Dendritic cell treated with granulocyte-macrophage colony-stimulating factor and Interleukin-4, amounts not matched to agents 40 ng/mL and 50 ng/mL, for 4 days (primary cell): ENCODE results near the gene PSMF1.

Experiments
- H3K27ac Mint-ChIP-seq: one replicate; pipeline ENCODE4 v1.8.0; 2022; ENCODE audit warnings: mild to moderate bottlenecking, mixed read lengths
- H3K27me3 Mint-ChIP-seq: one replicate; pipeline ENCODE4 v1.8.0; 2022; ENCODE audit warnings: mild to moderate bottlenecking, mixed read lengths
- H3K36me3 Mint-ChIP-seq: one replicate; pipeline ENCODE4 v1.8.0; 2022; ENCODE audit warnings: low read depth, mixed read lengths
- H3K4me1 Mint-ChIP-seq: one replicate; pipeline ENCODE4 v1.8.0; 2022; ENCODE audit warnings: low read depth, mixed read lengths
- H3K4me3 Mint-ChIP-seq: one replicate; pipeline ENCODE4 v1.8.0; 2022; ENCODE audit warnings: mild to moderate bottlenecking, moderate library complexity, mixed read lengths
- H3K9me3 Mint-ChIP-seq: one replicate; pipeline ENCODE4 v1.8.0; 2022; ENCODE audit warnings: mixed read lengths
- intact Hi-C: fragments of 100-400 bp; cut with micrococcal nuclease; formaldehyde crosslinking; loops from one replicate; pipeline ENCODE4 v1.15.0; 2022

Gene PSMF1

GRCh38 chr20:1118336-1119127 lies at the start of gene PSMF1:
TSS of gene PSMF1 (plus strand) at chr20:1118602. CDS start at chr20:1118774, 172 bp downstream.
- Mint-ChIP-seq H3K4me1 (peaks cover 64% of the 10 kb centered on the region), H3K27ac (peak within 1 kb of the TSS; percentile 71), H3K9me3 (no peaks in the 10 kb centered on the region), H3K4me3 (peak within 1 kb of the TSS; percentile 87), H3K27me3 (no peaks in the 10 kb centered on the region), H3K36me3 (peaks cover 37% of the 10 kb centered on the region)
- intact Hi-C loops: loop anchor here (5.0 kb wide), 1 partner anchor 286 kb away; the partner anchor contains the start of gene FAM110A

GRCh38 chr20:1072258-1072657 lies 46.1 kb upstream of the PSMF1 start:
- no peaks in the 10 kb centered on the region for H3K36me3 Mint-ChIP-seq
- H3K4me3 Mint-ChIP-seq: no peak overlapping the region
- H3K9me3 Mint-ChIP-seq: peaks cover 18% of the 10 kb centered on the region
- intact Hi-C loops: no loop called here
- no peaks in the 10 kb centered on the region for H3K4me1 Mint-ChIP-seq
- peaks cover 4% of the 10 kb centered on the region for H3K27me3 Mint-ChIP-seq
- no peak overlapping the region for H3K27ac Mint-ChIP-seq

- intact Hi-C loops: no loop called here
- no peaks in the 10 kb centered on the region for H3K4me1 Mint-ChIP-seq
- H3K27ac Mint-ChIP-seq: no peak overlapping the region
- H3K36me3 Mint-ChIP-seq: no peaks in the 10 kb centered on the region
- H3K27me3 Mint-ChIP-seq: no peaks in the 10 kb centered on the region
- H3K4me3 Mint-ChIP-seq: no peak overlapping the region
- peaks cover 9% of the 10 kb centered on the region for H3K9me3 Mint-ChIP-seq
Measured at GRCh38 chr20:1075616-1076015, 42.8 kb upstream of the PSMF1 start.

GRCh38 chr20:1081891-1082290 lies 36.5 kb upstream of the PSMF1 start:
- Mint-ChIP-seq H3K36me3 (no peaks in the 10 kb centered on the region), H3K9me3 (peaks cover 8% of the 10 kb centered on the region), H3K4me3 (no peak overlapping the region), H3K27me3 (peaks cover 2% of the 10 kb centered on the region), H3K27ac (no peak overlapping the region), H3K4me1 (peaks cover 7% of the 10 kb centered on the region)
- intact Hi-C loops: no loop called here

GRCh38 chr20:1083431-1084080 lies 34.8 kb upstream of the PSMF1 start:
- Mint-ChIP-seq H3K27ac (no peak overlapping the region), H3K27me3 (peaks cover 2% of the 10 kb centered on the region), H3K4me3 (no peak overlapping the region), H3K4me1 (peaks cover 7% of the 10 kb centered on the region), H3K36me3 (no peaks in the 10 kb centered on the region), H3K9me3 (peaks cover 8% of the 10 kb centered on the region)
- intact Hi-C loops: no loop called here

- H3K27ac Mint-ChIP-seq: no peak overlapping the region
- peaks cover 17% of the 10 kb centered on the region for H3K9me3 Mint-ChIP-seq
- no peaks in the 10 kb centered on the region for H3K36me3 Mint-ChIP-seq
- H3K27me3 Mint-ChIP-seq: peaks cover 2% of the 10 kb centered on the region
- intact Hi-C loops: no loop called here
- peaks cover 7% of the 10 kb centered on the region for H3K4me1 Mint-ChIP-seq
- H3K4me3 Mint-ChIP-seq: no peak overlapping the region
Measured at GRCh38 chr20:1085492-1086276, 32.7 kb upstream of the PSMF1 start.

GRCh38 chr20:1086277-1087213 lies 31.9 kb upstream of the PSMF1 start:
- Mint-ChIP-seq H3K36me3 (no peaks in the 10 kb centered on the region), H3K9me3 (peaks cover 23% of the 10 kb centered on the region), H3K27ac (no peak overlapping the region), H3K4me3 (no peak overlapping the region), H3K27me3 (peaks cover 2% of the 10 kb centered on the region), H3K4me1 (peaks cover 7% of the 10 kb centered on the region)
- intact Hi-C loops: no loop called here

- no peaks in the 10 kb centered on the region for H3K4me1 Mint-ChIP-seq
- no peak overlapping the region for H3K4me3 Mint-ChIP-seq
- no peaks in the 10 kb centered on the region for H3K36me3 Mint-ChIP-seq
- H3K27me3 Mint-ChIP-seq: peaks cover 2% of the 10 kb centered on the region
- H3K9me3 Mint-ChIP-seq: peaks cover 29% of the 10 kb centered on the region
- intact Hi-C loops: no loop called here
- H3K27ac Mint-ChIP-seq: no peak overlapping the region
Measured at GRCh38 chr20:1087311-1087905, 31.0 kb upstream of the PSMF1 start.

GRCh38 chr20:1094751-1095150 lies 23.7 kb upstream of the PSMF1 start:
- Mint-ChIP-seq H3K9me3 (peaks cover 28% of the 10 kb centered on the region), H3K27me3 (no peaks in the 10 kb centered on the region), H3K4me1 (no peaks in the 10 kb centered on the region), H3K27ac (no peak overlapping the region), H3K4me3 (no peak overlapping the region), H3K36me3 (no peaks in the 10 kb centered on the region)
- intact Hi-C loops: no loop called here

GRCh38 chr20:1101533-1101932 lies 16.9 kb upstream of the PSMF1 start:
- H3K4me3 Mint-ChIP-seq: no peak overlapping the region
- H3K36me3 Mint-ChIP-seq: no peaks in the 10 kb centered on the region
- intact Hi-C loops: no loop called here
- H3K4me1 Mint-ChIP-seq: peaks cover 6% of the 10 kb centered on the region
- H3K9me3 Mint-ChIP-seq: peaks cover 26% of the 10 kb centered on the region
- H3K27ac Mint-ChIP-seq: no peak overlapping the region
- H3K27me3 Mint-ChIP-seq: peaks cover 5% of the 10 kb centered on the region

GRCh38 chr20:1102016-1102415 lies 16.4 kb upstream of the PSMF1 start:
- H3K27me3 Mint-ChIP-seq: peaks cover 5% of the 10 kb centered on the region
- intact Hi-C loops: no loop called here
- H3K36me3 Mint-ChIP-seq: no peaks in the 10 kb centered on the region
- no peak overlapping the region for H3K4me3 Mint-ChIP-seq
- no peak overlapping the region for H3K27ac Mint-ChIP-seq
- peaks cover 6% of the 10 kb centered on the region for H3K4me1 Mint-ChIP-seq
- peaks cover 26% of the 10 kb centered on the region for H3K9me3 Mint-ChIP-seq

GRCh38 chr20:1103751-1104150 lies 14.7 kb upstream of the PSMF1 start:
- peaks cover 5% of the 10 kb centered on the region for H3K27me3 Mint-ChIP-seq
- intact Hi-C loops: no loop called here
- H3K36me3 Mint-ChIP-seq: no peaks in the 10 kb centered on the region
- no peak overlapping the region for H3K27ac Mint-ChIP-seq
- no peak overlapping the region for H3K4me3 Mint-ChIP-seq
- peaks cover 16% of the 10 kb centered on the region for H3K9me3 Mint-ChIP-seq
- H3K4me1 Mint-ChIP-seq: peaks cover 6% of the 10 kb centered on the region

- no peaks in the 10 kb centered on the region for H3K36me3 Mint-ChIP-seq
- intact Hi-C loops: no loop called here
- H3K4me1 Mint-ChIP-seq: peaks cover 6% of the 10 kb centered on the region
- peaks cover 16% of the 10 kb centered on the region for H3K9me3 Mint-ChIP-seq
- no peak overlapping the region for H3K4me3 Mint-ChIP-seq
- no peak overlapping the region for H3K27ac Mint-ChIP-seq
- peaks cover 5% of the 10 kb centered on the region for H3K27me3 Mint-ChIP-seq
Measured at GRCh38 chr20:1105599-1106194, 12.7 kb upstream of the PSMF1 start.
